Dedifferentiated amniotic fluid mesenchymal stem cell (primary cell): ENCODE results near the gene FCAMR.

Experiments
- DNase-seq: peaks from one replicate; pipeline ENCODE4 v3.0.0-alpha.2; 2016; ENCODE audit errors: extremely low spot score

The FCAMR gene

GRCh38 chr1:206957639-206958038 is 12.6 kb downstream of the FCAMR start:
- no peak for DNase-seq

DNA sequence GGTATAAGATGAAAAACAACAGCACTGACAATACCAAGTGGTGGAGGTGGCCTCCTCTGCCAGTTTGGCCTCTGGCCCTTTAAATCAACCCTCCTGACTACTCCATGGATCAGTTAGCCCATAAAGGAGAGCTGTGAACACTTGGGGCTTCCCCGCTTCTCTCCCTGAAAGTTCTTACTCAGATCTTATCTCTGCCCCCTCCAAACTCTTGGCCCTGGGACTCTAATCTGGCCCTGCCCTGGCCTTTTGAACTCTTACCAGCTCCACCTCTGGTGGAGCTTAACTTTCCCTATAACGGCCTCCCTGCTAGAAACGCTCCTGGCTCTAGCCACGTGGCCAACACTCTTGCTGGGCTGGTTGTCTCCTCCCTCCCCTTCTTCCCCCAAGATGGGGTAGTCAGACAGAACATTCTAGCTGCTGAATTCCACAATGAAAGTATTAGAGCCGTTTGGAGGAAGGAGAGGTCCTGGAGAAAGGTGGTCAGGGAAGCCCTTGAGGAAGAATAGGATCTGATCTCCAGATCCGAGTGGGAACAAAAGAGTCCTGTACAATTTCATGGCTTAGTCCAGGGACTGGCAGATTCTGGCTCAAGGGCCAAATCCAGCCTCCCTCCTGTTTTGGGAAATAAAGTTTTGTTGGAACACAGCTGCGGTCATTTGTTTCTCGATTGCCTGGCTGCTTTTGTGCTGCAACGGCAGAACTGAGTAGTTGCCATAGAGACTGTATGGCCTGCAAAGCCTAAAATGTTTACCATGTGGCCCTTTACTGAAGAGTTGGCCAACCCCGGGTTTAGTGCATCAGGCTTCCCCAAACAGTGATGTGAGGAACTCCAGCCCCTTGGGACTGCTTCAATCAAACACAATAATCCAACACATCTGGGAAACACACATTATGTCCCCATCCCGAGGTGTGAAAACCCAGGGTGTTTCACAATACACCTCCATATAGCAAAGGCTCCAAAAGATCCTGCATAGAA is 14.5 kb downstream of the FCAMR start:
- DNase-seq = no peak

- no peak for DNase-seq
These were observed 15.6 kb downstream of the FCAMR start for GRCh38 chr1:206954459-206955342.

DNA sequence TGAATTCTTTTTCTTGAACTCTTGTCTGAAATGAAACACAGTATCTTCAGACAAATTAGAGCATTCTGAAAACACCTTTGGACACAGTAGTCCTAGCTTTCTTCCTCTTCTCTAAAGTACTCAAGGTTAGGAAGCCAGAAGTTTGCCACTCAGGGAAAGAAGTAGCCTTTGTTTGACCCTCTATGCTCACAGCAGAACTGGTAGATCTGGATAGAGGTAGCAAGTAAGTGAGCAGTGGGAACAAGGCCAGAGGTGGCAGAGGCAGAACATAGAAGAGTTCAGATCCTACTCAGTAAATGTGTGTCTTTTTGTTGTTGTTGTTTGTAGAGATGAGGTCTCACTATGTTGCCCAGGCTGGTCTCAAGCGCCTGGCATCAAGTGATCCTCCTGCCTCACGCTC is 16.6 kb downstream of the FCAMR start:
- no peak for DNase-seq

- no peak for DNase-seq
These were observed 17.1 kb downstream of the FCAMR start for GRCh38 chr1:206953126-206953525.

DNA sequence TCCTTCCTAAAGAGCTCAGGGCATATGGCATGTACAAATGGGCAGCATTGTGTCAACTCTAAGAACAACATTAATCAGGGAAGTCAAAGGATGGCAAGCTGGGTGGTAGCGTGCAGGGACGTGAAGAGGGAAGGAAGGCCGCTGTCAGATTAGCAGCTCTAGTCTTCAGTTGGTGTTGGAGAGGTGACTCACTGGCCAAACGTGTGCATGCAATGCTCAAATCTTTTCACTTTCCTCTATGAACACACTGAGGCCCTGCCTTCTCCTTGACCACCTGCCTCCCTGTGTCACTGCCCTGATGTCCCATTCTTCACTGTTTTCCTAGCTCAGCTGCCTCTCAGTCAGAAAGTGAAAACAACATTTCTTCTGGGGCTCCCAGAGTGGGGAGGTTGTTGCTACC is 18.1 kb downstream of the FCAMR start:
- no peak for DNase-seq

- DNase-seq = no peak
These were observed 18.8 kb downstream of the FCAMR start for GRCh38 chr1:206951318-206952100.

GRCh38 chr1:206949641-206950040 is 20.6 kb downstream of the FCAMR start:
- no peak for DNase-seq

DNA sequence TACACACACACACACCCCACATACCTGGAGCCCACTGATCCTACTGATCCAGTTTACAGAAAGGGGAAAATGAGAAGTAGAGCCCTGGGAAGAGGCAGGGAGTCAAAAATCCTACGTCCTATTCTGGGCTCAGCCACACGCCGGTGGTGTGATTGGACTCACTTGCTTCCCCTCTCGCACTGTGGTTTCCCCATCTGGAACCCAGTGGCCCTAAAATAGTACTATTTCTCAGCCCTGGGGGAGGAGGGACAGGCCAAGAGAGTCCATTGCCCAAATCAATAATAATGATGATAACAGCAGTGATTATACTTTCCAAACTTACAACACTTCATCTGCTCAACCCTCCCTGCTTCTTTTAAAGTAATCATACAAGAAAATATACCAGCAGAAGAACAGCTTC is 21.1 kb downstream of the FCAMR start:
- no peak for DNase-seq

GRCh38 chr1:206947255-206947654 is 23.0 kb downstream of the FCAMR start:
- DNase-seq = no peak

- DNase-seq = no peak
These were observed 24.0 kb downstream of the FCAMR start, which contains the start of gene PIGR for GRCh38 chr1:206946261-206946660. TSS of gene PIGR (minus strand) at chr1:206946466. CDS start at chr1:206940531, 5,935 bp downstream.

DNA sequence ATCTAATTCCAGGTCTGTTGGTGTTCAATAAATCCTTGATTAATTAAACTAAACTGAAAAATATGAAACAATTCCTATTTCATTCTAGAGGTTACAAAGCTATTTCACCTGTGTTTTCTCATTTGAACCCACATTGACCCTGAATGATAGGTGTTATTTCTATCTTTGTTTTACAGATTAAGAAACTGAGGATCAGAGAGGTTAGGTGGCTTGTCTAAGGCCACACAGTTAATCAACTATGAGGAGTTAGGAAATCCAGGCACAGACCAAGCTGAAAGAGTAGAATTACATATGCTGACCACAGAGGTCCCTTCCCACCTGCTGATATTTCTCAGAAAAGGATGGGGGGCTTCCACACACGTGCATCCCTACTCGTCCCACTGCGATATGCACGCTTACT is 24.5 kb downstream of the FCAMR start:
- DNase-seq = no peak

- no peak for DNase-seq
These were observed 25.6 kb downstream of the FCAMR start for GRCh38 chr1:206944703-206945102.

DNA sequence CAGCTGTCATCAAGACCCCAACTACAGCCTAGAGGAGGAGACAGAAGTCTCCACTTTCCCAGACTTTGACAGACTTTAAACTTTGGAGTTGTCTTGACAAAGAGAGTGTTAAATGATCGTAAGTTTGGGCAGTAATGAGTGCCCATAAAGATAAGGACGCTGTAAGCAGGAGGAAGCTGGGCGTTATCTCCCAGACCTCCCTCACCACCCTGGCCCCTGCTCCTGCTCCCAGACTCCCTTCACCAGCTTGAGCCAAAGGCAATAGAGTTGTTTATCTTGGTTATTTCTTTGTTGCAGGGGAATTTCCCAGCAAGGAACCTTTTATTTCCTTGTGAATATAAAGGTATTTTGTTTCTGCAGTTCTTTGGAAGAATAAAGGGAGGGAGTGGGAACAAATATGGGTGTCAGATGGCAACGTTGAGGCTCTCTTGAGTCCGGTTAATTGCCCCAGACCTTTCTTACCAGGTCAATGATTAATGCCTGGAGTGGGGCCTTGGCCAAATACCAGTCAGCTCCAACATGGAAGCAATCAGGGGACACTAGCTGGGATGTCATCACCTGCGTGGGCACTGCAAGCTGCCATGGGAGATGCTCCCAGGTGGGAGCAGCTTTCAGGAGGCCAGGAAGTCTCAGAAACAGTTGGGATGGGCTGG is 28.4 kb downstream of the FCAMR start:
- no peak for DNase-seq

DNA sequence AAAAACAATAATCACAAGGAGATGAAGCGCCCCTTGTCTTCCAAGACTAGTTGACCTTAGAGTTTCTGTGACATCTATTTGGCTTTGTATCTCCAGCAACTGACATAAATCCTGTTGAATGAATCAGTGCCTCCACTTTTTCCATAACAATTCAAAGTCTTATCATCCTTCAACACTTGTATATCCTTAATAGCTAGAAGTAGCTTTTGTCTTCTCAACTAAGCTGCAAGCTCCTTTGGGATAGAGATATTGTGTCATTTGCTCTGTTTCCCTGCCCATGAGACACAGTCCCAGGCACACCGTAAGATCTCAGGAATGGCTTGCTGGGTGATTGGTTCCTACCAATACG is 29.7 kb downstream of the FCAMR start:
- no peak for DNase-seq

GRCh38 chr1:206939841-206940587 is 30.2 kb downstream of the FCAMR start:
- DNase-seq = no peak

DNA sequence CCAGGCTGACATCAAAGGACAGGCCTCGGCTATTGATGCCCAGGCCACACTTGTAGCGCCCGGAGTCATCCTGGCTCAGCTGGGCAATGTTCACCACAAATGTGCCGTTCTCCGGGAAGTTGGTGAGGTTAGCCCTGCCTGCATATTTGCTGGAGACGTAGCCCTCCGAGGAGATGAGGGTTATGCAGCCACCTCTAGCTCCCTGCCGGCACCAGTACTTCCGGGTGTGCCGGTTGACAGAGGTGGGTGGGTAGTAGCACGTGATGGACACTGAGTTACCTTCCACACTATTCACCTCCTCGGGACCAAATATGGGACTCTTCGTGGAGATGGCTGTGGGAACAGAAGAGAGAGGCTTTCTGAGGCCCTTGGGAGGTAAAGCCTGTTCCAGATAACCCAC is 31.1 kb downstream of the FCAMR start:
- DNase-seq = no peak

DNA sequence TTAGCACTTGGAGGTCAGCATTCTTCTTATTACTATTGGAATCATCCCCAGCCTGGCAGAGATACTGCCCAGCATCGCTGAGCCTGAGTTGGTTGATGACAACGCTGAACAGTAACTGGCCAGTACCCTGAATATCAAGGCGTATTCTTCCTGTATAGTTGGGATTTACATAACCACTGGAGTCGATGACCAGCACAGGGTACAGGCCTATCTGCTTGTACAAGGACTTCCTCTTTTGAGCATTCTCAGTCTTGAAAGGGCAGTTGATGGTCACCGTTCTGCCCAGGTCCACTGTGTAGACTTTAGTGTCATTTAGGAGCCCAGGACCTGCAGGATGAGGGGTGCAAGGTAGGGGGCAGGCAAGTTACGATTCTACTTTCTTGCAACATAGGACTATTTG is 32.8 kb downstream of the FCAMR start:
- DNase-seq = no peak

DNA sequence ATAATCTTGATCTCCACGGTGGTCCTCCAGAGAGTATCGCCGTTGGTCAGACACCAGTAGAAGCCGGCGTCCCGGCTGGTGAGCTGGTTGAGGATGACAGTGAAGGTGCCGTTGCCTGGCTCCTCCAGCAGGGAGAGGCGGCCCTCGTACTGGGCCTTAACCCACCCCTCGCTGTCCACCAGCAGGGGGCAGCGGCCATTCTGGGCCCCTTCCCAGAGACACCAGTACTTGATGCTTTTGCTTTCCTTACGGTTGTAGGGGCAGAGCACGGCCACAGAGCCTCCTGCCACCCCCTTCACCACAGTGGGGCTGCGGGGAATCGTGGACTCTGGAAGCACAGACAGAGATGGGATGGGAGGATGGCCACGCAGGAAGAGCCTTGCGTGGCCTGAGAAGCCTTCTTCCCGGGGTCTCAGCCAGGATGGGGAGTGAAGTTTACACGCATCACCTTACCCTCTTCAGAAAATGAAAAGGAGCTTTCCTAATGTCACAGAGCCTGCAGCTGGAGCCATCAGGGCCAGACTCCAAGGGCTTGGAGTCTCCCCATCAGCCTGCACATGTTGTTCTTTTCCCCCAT is 34.7 kb downstream of the FCAMR start:
- no peak for DNase-seq

DNA sequence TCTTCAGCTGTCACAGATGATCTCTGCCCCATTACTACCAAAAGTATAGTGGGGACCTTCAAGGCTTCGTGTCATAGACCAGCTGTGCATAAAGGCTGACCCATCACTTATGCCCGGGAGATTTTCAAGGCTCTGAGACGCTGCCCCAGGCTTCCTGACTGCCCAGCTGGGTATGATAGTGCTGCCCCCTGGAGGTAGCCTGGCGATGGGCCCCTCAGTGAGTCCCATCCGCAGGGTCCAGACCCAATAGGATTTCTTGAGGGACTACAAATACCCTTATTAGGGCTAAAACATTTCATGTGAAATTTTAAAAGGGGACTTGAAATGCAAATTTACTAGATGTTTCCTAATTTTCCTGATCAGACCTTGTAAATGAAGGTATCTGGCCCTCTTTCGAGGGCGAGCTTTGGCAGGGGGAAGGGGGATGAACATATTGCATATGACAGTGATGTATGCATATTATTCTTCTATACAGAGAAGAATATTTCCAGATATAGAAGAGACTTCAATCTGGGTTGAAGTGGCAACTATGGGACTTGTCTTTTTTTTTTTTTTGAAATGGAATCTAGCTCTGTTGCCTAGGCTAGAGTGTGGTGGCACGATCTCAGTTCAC is 36.8 kb downstream of the FCAMR start:
- DNase-seq = no peak
